Activated CD4-positive, alpha-beta memory T cell treated with anti-CD3 and anti-CD28 coated beads, Interleukin-2, amount 10 ng/mL, durations not matched to agents 7 days and 5 days (primary cell): ENCODE measurements around the gene DNAJC7. TPM values are rescaled to one million over a fixed set of nuclear protein-coding genes. Genes with fewer than 3 reads are reported as not detected.

Source experiments
- CTCF ChIA-PET: fragments of 350-600 bp; sonication (Branson Sonifier 250); formaldehyde crosslinking; loops from one replicate; lab custom pipeline; 2021; ENCODE audit warnings: antibody characterized with exemption, inconsistent platforms; lab: Charles Lee
- POLR2A ChIA-PET: fragments of 350-600 bp; sonication (Branson Sonifier 250); formaldehyde crosslinking; loops from one replicate; lab custom pipeline; 2021; ENCODE audit warnings: antibody characterized with exemption; lab: Charles Lee
- DNase-seq: peaks from one replicate; pipeline ENCODE4 v3.0.0-alpha.2; 2020
- H3K27ac Mint-ChIP-seq: one replicate; pipeline ENCODE4 v1.8.0; 2021; ENCODE audit warnings: mild to moderate bottlenecking, mixed read lengths
- H3K27me3 Mint-ChIP-seq: one replicate; pipeline ENCODE4 v1.8.0; 2021; ENCODE audit warnings: mixed read lengths
- H3K36me3 Mint-ChIP-seq: one replicate; pipeline ENCODE4 v1.8.0; 2021; ENCODE audit warnings: low read depth, mixed read lengths
- H3K4me1 Mint-ChIP-seq: one replicate; pipeline ENCODE4 v1.8.0; 2021; ENCODE audit warnings: mixed read lengths
- H3K4me3 Mint-ChIP-seq: one replicate; pipeline ENCODE4 v1.8.0; 2021; ENCODE audit warnings: mild to moderate bottlenecking, mixed read lengths
- H3K9me3 Mint-ChIP-seq: one replicate; pipeline ENCODE4 v1.8.0; 2021; ENCODE audit warnings: mixed read lengths
- total RNA-seq, 2 experiments: library from RNA; stranded (reverse); gene quantifications; one replicate each; pipeline ENCODE4 v1.2.3, GENCODE V29; 2021

Gene DNAJC7
- total RNA-seq, 2 experiments from 2014 or later: 88.7 to 95.1 TPM

DNA sequence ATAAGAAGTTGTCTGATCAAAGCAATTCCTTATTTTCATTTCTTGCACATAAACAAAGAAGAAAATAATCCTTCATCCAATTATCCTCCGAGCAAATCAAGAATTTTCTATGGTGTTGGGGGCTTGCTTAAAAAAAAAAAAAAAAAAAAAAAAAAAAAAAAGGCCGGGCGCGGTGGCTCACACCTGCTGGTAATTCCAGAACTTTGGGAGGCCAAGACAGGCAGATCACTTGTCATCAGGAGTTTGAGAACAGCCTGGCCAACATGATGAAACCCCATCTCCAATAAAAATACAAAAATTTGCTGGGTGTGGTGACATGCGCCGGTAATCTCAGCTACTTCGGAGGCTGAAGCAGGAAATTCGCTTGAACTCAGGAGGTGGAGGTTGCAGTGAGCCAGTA lies 31.3 kb downstream of the DNAJC7 start:
- no peak overlapping the region for H3K4me3 Mint-ChIP-seq
- H3K27me3 Mint-ChIP-seq: no peaks in the 10 kb centered on the region
- peaks cover 86% of the 10 kb centered on the region for H3K36me3 Mint-ChIP-seq
- CTCF ChIA-PET: interaction anchor here (0.6 to 1.2 kb wide), 3 partner anchors 20 to 357 kb away, joined by 3 to 5 read pairs (median 3); partner anchors contain the start of gene DNAJC7
- H3K27ac Mint-ChIP-seq: no peak overlapping the region
- no peak for DNase-seq
- POLR2A ChIA-PET: no interaction called here
- no peaks in the 10 kb centered on the region for H3K9me3 Mint-ChIP-seq
- no peaks in the 10 kb centered on the region for H3K4me1 Mint-ChIP-seq

DNA sequence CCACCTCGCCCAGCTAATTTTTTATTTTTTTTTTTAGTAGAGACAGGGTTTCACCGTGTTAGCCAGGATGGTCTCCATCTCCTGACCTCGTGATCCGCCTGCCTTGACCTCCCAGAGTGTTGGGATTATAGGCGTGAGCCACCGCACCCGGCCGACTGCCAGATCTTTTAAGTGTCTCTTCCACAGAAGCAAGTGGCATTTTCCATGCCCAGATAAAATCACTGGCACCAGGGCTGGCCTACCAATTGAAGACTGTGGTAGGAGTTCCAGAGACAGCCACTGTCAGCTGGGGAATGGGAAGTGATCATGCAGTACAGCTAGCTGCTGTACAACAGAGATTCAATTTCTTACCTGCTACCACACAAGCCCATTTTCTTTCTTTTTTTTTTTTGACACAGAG lies 32.8 kb downstream of the DNAJC7 start:
- CTCF ChIA-PET: interaction anchor here (1.0 kb wide), 1 partner anchor 36 kb away, joined by 3 read pairs; the partner anchor contains the start of gene NKIRAS2
- H3K27ac Mint-ChIP-seq: no peak overlapping the region
- no peak for DNase-seq

GRCh38 chr17:41982026-41982760 lies 35.0 kb downstream of the DNAJC7 start:
- ChIA-PET CTCF (no interaction called here), POLR2A (no interaction called here)
- Mint-ChIP-seq H3K27ac (no peak overlapping the region), H3K4me3 (no peak overlapping the region), H3K4me1 (no peaks in the 10 kb centered on the region), H3K36me3 (peaks cover 78% of the 10 kb centered on the region), H3K9me3 (no peaks in the 10 kb centered on the region), H3K27me3 (no peaks in the 10 kb centered on the region)
- DNase-seq: no peak

More for the DNA sequence above, 32.8 kb downstream of the DNAJC7 start:
- no peaks in the 10 kb centered on the region for H3K9me3 Mint-ChIP-seq
- no peak overlapping the region for H3K4me3 Mint-ChIP-seq
- POLR2A ChIA-PET: interaction anchor here (0.9 kb wide), 1 partner anchor 12 kb away, joined by 3 read pairs; no protein-coding TSS in a partner anchor
- H3K4me1 Mint-ChIP-seq: no peaks in the 10 kb centered on the region
- no peaks in the 10 kb centered on the region for H3K27me3 Mint-ChIP-seq
- H3K36me3 Mint-ChIP-seq: peaks cover 84% of the 10 kb centered on the region

GRCh38 chr17:41977991-41978390 lies 39.2 kb downstream of the DNAJC7 start:
- Mint-ChIP-seq H3K27me3 (no peaks in the 10 kb centered on the region), H3K4me3 (no peak overlapping the region), H3K9me3 (no peaks in the 10 kb centered on the region), H3K27ac (no peak overlapping the region), H3K36me3 (peaks cover 79% of the 10 kb centered on the region), H3K4me1 (peaks cover 6% of the 10 kb centered on the region)
- no peak for DNase-seq
- POLR2A ChIA-PET: interaction anchor here (3.6 kb wide), 1 partner anchor 11 kb away, joined by 32 read pairs; the partner anchor contains the start of gene CNP
- CTCF ChIA-PET: no interaction called here

DNA sequence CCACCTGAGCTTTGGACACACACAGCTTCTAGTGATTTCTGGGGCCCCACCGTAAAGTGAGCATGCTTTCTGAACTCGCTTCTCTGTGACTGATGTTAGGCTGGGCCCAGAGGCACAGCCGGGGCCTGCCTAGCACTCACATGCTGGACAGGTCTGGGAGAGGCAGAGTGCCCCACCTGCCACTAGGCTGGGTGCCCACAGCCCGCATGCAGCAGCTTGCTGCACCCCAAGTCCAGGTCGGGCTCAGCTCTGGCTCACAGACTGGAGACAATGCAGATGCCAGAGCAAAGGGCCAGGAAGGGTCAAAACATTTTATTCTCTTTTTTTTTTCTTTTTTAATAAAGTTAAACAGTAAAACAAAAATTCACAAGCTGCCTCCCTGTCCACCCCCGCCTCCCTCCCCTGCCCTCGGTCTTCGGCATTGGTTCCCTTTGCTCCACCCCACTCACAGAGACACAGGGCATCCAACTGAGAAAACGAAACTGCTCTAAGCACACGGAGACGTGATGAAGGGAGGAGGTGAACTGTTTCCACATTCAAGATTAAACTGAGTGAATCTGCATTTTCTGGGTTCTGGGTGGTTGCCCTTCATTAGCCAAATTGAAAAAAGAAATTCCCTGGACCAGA lies 41.0 kb downstream of the DNAJC7 start:
- peak overlapping the region; percentile 64 for H3K27ac Mint-ChIP-seq
- H3K36me3 Mint-ChIP-seq: peaks cover 76% of the 10 kb centered on the region
- H3K4me3 Mint-ChIP-seq: no peak overlapping the region
- no peaks in the 10 kb centered on the region for H3K27me3 Mint-ChIP-seq
- peaks cover 15% of the 10 kb centered on the region for H3K4me1 Mint-ChIP-seq
- no peaks in the 10 kb centered on the region for H3K9me3 Mint-ChIP-seq
- CTCF ChIA-PET: interaction anchor here (1.0 kb wide), 1 partner anchor 10 kb away, joined by 6 read pairs; the partner anchor contains the start of gene CNP
- DNase-seq: no peak
- POLR2A ChIA-PET: interaction anchor here (1.5 to 3.6 kb wide), 3 partner anchors 9 to 137 kb away, joined by 4 to 32 read pairs (median 7); partner anchors contain the start of genes CNP and DHX58

GRCh38 chr17:41975099-41976083 lies 41.8 kb downstream of the DNAJC7 start:
- Mint-ChIP-seq H3K27ac (peak overlapping the region; percentile 18), H3K4me1 (peaks cover 23% of the 10 kb centered on the region)
- POLR2A ChIA-PET: interaction anchor here (1.2 to 3.6 kb wide), 4 partner anchors 8 to 138 kb away, joined by 3 to 32 read pairs (median 6); partner anchors contain the start of genes CNP and DHX58

DNA sequence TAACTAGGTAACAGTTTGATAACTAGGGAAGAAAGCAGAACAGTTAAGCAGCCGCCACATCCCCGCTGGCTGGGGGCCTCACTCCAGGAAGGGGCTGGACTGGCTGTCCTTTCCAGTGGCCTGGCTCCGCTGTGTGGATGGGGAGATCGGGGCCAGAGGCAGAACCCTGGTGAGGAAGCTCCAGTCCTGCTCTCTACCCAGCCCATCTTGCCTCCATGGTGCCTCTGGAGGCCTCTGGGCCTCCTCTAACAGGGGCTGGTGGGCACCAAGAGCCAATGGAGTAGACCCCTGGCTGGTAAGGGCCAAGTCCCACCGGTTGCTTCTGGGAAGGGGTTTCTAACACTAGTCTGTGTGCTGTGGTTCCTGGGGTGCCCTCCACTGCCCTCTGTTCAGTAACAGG lies 42.6 kb downstream of the DNAJC7 start:
- CTCF ChIA-PET: interaction anchor here (0.8 kb wide), 1 partner anchor 12 kb away, joined by 3 read pairs; no protein-coding TSS in a partner anchor
- H3K36me3 Mint-ChIP-seq: peaks cover 70% of the 10 kb centered on the region
- no peak overlapping the region for H3K27ac Mint-ChIP-seq
- POLR2A ChIA-PET: interaction anchor here (1.2 to 3.6 kb wide), 3 partner anchors 8 to 138 kb away, joined by 3 to 32 read pairs (median 4); partner anchors contain the start of genes CNP and DHX58
- no peak for DNase-seq
- H3K9me3 Mint-ChIP-seq: no peaks in the 10 kb centered on the region
- H3K4me1 Mint-ChIP-seq: peaks cover 28% of the 10 kb centered on the region
- no peaks in the 10 kb centered on the region for H3K27me3 Mint-ChIP-seq
- H3K4me3 Mint-ChIP-seq: no peak overlapping the region

More at GRCh38 chr17:41975099-41976083, 41.8 kb downstream of the DNAJC7 start:
- H3K27me3 Mint-ChIP-seq: no peaks in the 10 kb centered on the region
- CTCF ChIA-PET: interaction anchor here (0.8 to 1.0 kb wide), 2 partner anchors 9 to 12 kb away, joined by 3 to 6 read pairs; partner anchors contain the start of gene CNP
- no peak for DNase-seq
- no peak overlapping the region for H3K4me3 Mint-ChIP-seq
- H3K9me3 Mint-ChIP-seq: no peaks in the 10 kb centered on the region
- peaks cover 72% of the 10 kb centered on the region for H3K36me3 Mint-ChIP-seq

DNA sequence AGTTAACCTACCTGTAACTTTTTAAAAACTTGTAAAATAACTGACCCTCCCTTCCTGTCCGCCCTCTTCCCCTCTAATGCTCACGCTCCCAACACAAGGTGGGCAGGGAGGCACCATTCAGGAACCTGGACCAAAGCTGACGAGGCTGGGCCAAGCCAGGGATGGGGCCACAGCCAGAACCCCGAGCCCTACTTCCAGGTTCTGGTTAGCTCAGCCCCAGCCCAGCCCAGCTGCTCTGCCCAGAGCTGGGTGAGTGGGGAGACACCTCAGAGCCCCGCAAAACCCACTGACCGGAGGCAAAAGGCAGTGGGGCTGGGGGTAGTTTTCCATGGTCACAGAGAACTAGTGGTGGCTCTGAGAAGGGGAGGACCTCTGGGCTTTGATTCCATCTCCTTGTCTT lies 43.2 kb downstream of the DNAJC7 start:
- POLR2A ChIA-PET: no interaction called here
- H3K36me3 Mint-ChIP-seq: peaks cover 75% of the 10 kb centered on the region
- no peaks in the 10 kb centered on the region for H3K27me3 Mint-ChIP-seq
- DNase-seq: no peak
- H3K27ac Mint-ChIP-seq: no peak overlapping the region
- H3K9me3 Mint-ChIP-seq: no peaks in the 10 kb centered on the region
- CTCF ChIA-PET: interaction anchor here (0.7 kb wide), 1 partner anchor 8 kb away, joined by 3 read pairs; no protein-coding TSS in a partner anchor
- H3K4me1 Mint-ChIP-seq: peaks cover 33% of the 10 kb centered on the region
- no peak overlapping the region for H3K4me3 Mint-ChIP-seq

DNA sequence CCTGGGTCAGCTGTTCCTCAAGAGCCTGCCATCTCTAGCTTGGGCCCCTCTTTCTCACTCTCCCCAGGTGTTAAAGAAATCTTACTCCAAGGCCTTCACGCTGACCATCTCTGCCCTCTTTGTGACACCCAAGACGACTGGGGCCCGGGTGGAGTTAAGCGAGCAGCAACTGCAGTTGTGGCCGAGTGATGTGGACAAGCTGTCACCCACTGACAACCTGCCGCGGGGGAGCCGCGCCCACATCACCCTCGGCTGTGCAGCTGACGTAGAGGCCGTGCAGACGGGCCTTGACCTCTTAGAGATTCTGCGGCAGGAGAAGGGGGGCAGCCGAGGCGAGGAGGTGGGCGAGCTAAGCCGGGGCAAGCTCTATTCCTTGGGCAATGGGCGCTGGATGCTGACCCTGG lies 43.8 kb downstream of the DNAJC7 start:
- DNase-seq: no peak
- H3K9me3 Mint-ChIP-seq: no peaks in the 10 kb centered on the region
- H3K27ac Mint-ChIP-seq: no peak overlapping the region
- POLR2A ChIA-PET: interaction anchor here (1.5 to 1.6 kb wide), 2 partner anchors 30 to 55 kb away, joined by 4 read pairs; partner anchors contain the start of gene ACLY
- peaks cover 38% of the 10 kb centered on the region for H3K4me1 Mint-ChIP-seq
- H3K36me3 Mint-ChIP-seq: peaks cover 78% of the 10 kb centered on the region
- no peak overlapping the region for H3K4me3 Mint-ChIP-seq
- H3K27me3 Mint-ChIP-seq: no peaks in the 10 kb centered on the region
- CTCF ChIA-PET: interaction anchor here (0.7 kb wide), 1 partner anchor 8 kb away, joined by 3 read pairs; no protein-coding TSS in a partner anchor

- Mint-ChIP-seq H3K27ac (no peak overlapping the region), H3K36me3 (peaks cover 79% of the 10 kb centered on the region), H3K4me1 (peaks cover 44% of the 10 kb centered on the region), H3K4me3 (no peak overlapping the region), H3K9me3 (no peaks in the 10 kb centered on the region), H3K27me3 (no peaks in the 10 kb centered on the region)
- ChIA-PET CTCF (no interaction called here), POLR2A (interaction anchor here (0.9 to 1.6 kb wide), 5 partner anchors 11 to 55 kb away, joined by 3 to 4 read pairs (median 3); partner anchors contain the start of genes ACLY and NKIRAS2)
- no peak for DNase-seq
Measured at GRCh38 chr17:41972571-41973407, 44.5 kb downstream of the DNAJC7 start.
